SU-DHL-6 (cell line): Measurements from ENCODE around the gene PPP2R3B.

ENCODE experiments used
- EZH2phosphoT487 ChIP-seq: fragments of 200-600 bp; sonication (generic), shearing (Covaris generic); conservative IDR thresholded peaks from 2 replicates; pipeline ENCODE4 v1.6.1; 2018; ENCODE audit warnings: mild to moderate bottlenecking, antibody characterized with exemption, low read length, moderate library complexity, mixed read lengths
- TF ChIP-seq, protein P1 (sequence below): fragments of 200-600 bp; sonication (generic); IDR thresholded peaks from one replicate; pipeline ENCODE4 v1.5.1; 2017; ENCODE audit warnings: antibody characterized with exemption, mild to moderate bottlenecking, low read length, moderate library complexity; ENCODE audit not compliant: insufficient read depth, poor library complexity, severe bottlenecking

DNA sequence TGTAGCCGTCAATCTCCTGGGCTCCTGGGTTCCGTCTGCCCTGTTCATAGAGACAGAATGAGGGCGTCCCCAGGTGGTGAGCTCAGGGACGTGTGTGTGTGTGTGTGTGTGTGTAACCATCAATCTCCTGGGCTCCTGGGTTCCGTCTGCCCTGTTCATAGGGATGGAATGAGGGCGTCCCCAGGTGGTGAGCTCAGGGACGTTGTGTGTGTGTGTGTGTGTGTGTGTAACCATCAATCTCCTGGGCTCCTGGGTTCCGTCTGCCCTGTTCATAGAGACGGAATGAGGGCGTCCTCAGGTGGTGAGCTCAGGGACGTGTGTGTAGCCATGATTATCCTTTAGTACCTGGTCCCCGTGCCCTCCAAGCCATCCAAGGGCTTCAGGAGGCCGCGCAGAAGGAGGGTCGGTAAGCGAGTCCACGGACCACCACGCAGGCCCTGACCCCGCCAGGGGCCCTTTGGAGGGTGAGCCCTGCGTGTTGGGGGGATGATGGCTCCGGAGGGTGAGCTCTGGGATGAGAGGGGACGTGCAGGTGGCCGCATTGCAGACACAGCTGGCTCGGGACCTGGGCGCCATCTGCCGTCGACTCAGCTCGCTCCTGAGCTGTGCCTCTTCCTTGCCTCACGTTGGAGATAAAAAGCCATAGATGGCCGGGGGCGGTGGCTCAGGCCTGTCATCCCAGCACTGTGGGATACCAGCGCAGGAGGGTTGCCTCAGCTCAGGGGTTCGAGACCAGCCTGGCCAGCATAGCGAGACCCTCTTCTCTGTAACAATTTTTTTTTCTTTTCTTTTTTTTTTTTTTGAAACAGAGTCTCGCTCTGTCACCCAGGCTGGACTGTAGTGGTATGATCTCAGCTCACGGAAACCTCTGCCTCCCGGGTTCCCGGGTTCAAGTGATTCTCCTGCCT lies 62.7 kb downstream of the PPP2R3B start:
- TF ChIP-seq, protein P1, sequence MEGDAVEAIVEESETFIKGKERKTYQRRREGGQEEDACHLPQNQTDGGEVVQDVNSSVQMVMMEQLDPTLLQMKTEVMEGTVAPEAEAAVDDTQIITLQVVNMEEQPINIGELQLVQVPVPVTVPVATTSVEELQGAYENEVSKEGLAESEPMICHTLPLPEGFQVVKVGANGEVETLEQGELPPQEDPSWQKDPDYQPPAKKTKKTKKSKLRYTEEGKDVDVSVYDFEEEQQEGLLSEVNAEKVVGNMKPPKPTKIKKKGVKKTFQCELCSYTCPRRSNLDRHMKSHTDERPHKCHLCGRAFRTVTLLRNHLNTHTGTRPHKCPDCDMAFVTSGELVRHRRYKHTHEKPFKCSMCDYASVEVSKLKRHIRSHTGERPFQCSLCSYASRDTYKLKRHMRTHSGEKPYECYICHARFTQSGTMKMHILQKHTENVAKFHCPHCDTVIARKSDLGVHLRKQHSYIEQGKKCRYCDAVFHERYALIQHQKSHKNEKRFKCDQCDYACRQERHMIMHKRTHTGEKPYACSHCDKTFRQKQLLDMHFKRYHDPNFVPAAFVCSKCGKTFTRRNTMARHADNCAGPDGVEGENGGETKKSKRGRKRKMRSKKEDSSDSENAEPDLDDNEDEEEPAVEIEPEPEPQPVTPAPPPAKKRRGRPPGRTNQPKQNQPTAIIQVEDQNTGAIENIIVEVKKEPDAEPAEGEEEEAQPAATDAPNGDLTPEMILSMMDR: no peak
- no peak for TF ChIP-seq EZH2phosphoT487
